Spleen (tissue), 11 donors: ENCODE results near the gene IL6R. TPM values are rescaled to one million over a fixed set of nuclear protein-coding genes. Genes with fewer than 3 reads are reported as not detected.
A peak's percentile ranks its signal among the peaks of the same experiment; 100 is the strongest.

Source experiments
- DNase-seq: peaks from one replicate; pipeline ENCODE4 v3.0.0-alpha.2; 2020
- H3K27ac ChIP-seq, 8 donors: fragments of 200-600 bp; sonication (generic) in 7 of 8; 1 replicate in 4 of 8; 2 replicates in 4 of 8; pipeline versions ENCODE4 v1.5.0 to v1.8.0; 2016 to 2021; ENCODE audit warnings: inconsistent platforms in 4 of 8, mild to moderate bottlenecking in 4 of 8, moderate library complexity in 1 of 8
- H3K27me3 ChIP-seq, 7 donors: fragments of 200-600 bp; sonication (generic) in 6 of 7; replicated peaks in 1 of 7; 1 replicate in 4 of 7; 2 replicates in 3 of 7; pipeline versions ENCODE4 v1.5.0 to v1.8.0; 2016 to 2021; ENCODE audit warnings: inconsistent platforms in 3 of 7, mild to moderate bottlenecking in 1 of 7
- H3K36me3 ChIP-seq, 6 donors: fragments of 200-600 bp; sonication (generic) in 5 of 6; 1 replicate in 4 of 6; 2 replicates in 2 of 6; pipeline versions ENCODE4 v1.5.0 to v1.8.0; 2016 to 2021; ENCODE audit warnings: inconsistent platforms in 2 of 6
- H3K4me1 ChIP-seq, 6 donors: fragments of 200-600 bp; sonication (generic) in 5 of 6; 1 replicate in 3 of 6; 2 replicates in 3 of 6; pipeline versions ENCODE4 v1.5.0 to v1.8.0; 2016 to 2021; ENCODE audit warnings: inconsistent platforms in 3 of 6
- H3K4me3 ChIP-seq, 8 donors: fragments of 200-600 bp; sonication (generic) in 7 of 8; 1 replicate in 4 of 8; 2 replicates in 4 of 8; pipeline versions ENCODE4 v1.5.0 to v1.8.0; 2016 to 2021; ENCODE audit warnings: inconsistent platforms in 4 of 8, mild to moderate bottlenecking in 4 of 8, moderate library complexity in 2 of 8
- H3K9me3 ChIP-seq, 8 donors: fragments of 200-600 bp; sonication (generic) in 7 of 8; 1 replicate in 4 of 8; 2 replicates in 4 of 8; pipeline versions ENCODE4 v1.5.0 to v1.8.0; 2016 to 2021; ENCODE audit warnings: inconsistent platforms in 4 of 8
- CTCF ChIP-seq, 11 experiments: fragments of 200-600 bp in 7 of 11; fragments of 450-650 bp in 4 of 11; sonication (generic) in 4 of 11; IDR thresholded peaks in 8 of 11; conservative IDR thresholded peaks in 3 of 11; 1 replicate in 7 of 11; 2 replicates in 4 of 11; pipeline versions ENCODE4 v1.4.0 to v1.8.0; 2016 to 2021; ENCODE audit warnings: antibody characterized with exemption in 11 of 11, inconsistent platforms in 4 of 11, mild to moderate bottlenecking in 1 of 11
- POLR2A ChIP-seq, 3 donors: fragments of 450-650 bp; IDR thresholded peaks; one replicate each; pipeline ENCODE4 v1.5.1; 2017; ENCODE audit warnings: antibody characterized with exemption in 3 of 3, mild to moderate bottlenecking in 1 of 3
- POLR2AphosphoS5 ChIP-seq, 3 donors: sonication (generic); formaldehyde crosslinking; IDR thresholded peaks; one replicate each; pipeline ENCODE4 v1.5.1; 2017; ENCODE audit warnings: antibody characterized with exemption in 3 of 3
- WGBS, 5 donors: extraction: QIAGEN DNeasy Blood & Tissue Kit in 3 of 5; methylation state at CpG; one replicate each; pipeline versions ENCODE4 v1.1.5 to v1.1.7; 2013 to 2018; 5-methylcytosine and 5-hydroxymethylcytosine counted together
- intact Hi-C: fragments of 100-400 bp; cut with DNase I; formaldehyde crosslinking; loops from one replicate; pipeline ENCODE4 v1.15.0; 2023; ENCODE audit warnings: low total_unique reads
- polyA plus RNA-seq, 3 donors: library from polyadenylated mRNA; stranded (reverse); fragments of 200-250 nt; gene quantifications; one replicate each; pipeline ENCODE4 v1.2.1, GENCODE V29; 2013
- total RNA-seq, 7 donors: library from RNA; depleted of rRNA in 3 of 7; stranded (reverse); fragments of >200 nt in 3 of 7; fragmentation: NEBNext Ultra II Directional in 4 of 7; extraction: Animal tissue kit (Norgen Biotek cat#: 25700) in 4 of 7; gene quantifications; one replicate each; pipeline versions ENCODE4 v1.1.0 to v1.2.1, GENCODE V29; 2016 to 2021
- donor health status: healthy with polysubstance abuse.
- donor health status: DM: no; HTN: no; CAD: no; lungs with moderate emphysema.
- donor health status: DM: no; HTN: no; CAD: no.
- donor health status: Bipolar disorder and iron deficiency.
- donor health status: healthy.
- donor health status: DM: no; HTN: no; CAD: no.
- donor health status: DM: yes; HTN: yes; CAD: no.

The IL6R gene
- total and polyA plus RNA-seq, 10 donors: 2.8 to 74.5 (median 47.8) TPM

DNA sequence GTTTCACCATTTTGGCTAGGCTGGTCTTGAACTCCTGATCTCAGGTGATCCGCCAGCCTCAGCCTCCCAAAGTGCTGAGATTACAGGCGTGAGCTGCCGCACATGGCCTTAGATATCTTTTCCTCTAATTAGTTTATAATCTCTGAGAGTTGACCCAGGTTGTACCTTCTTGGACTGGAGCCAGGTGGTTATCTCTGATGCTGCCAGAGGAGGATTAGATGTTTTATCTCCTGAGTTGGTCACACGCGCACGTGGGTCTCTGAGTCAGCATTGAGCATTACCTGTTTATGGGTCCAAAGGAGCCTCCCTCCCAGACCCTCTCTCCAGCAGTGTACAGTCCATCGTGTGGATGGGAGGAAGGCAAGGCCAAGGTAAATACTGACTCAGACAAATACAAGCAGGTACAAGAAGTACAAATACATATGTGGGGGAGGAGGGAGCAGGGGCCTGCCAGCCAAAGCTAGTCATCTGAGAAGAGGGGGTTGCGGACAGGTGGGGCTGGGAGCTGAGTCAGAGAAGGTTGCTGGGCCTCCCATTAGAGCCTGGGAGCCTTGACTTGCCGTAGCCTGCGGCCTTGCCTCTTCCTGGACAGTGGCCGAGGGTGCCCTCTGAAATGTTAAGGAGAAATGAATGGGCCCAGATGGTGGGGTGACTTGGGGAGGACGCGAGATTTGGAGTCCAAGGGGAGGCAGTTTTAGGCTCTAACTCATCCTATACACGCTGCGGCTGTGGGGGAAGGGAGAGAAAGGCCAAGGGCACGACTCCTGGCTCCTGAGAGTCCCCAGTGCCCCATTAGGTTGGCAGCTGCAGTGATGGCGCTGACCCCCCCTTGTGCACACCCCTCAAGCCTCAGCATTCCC is 13.1 kb downstream of the IL6R start:
- TF ChIP-seq CTCF (IDR thresholded peaks at IDR 0.05 in 8 of 11, conservative IDR thresholded peaks at IDR 0.05 in 3 of 11) (no peak), POLR2AphosphoS5 (IDR thresholded peaks at IDR 0.05) (peak in 1 of 3 donors; percentile 15), POLR2A (IDR thresholded peaks at IDR 0.05) (no peak)
- Histone ChIP-seq H3K9me3 (no peaks in the 10 kb centered on the region), H3K4me1 (peaks cover 27 to 99% (median 63%) of the 10 kb centered on the region in 6 donors), H3K36me3 (peaks cover 0 to 9% (median 0%) of the 10 kb centered on the region in 6 donors), H3K27ac (peak overlapping the region in 7 of 8 donors; percentile 72 to 92 (median 88)), H3K27me3 (no peaks in the 10 kb centered on the region), H3K4me3 (peak overlapping the region in 1 of 8 donors; percentile 48)
- intact Hi-C loops: no loop called here
- no peak for DNase-seq
- 72 to 81% (median 74%) methylated on average over 17 of the region's 17 CpGs for whole genome bisulfite sequencing, 5 donors

DNA sequence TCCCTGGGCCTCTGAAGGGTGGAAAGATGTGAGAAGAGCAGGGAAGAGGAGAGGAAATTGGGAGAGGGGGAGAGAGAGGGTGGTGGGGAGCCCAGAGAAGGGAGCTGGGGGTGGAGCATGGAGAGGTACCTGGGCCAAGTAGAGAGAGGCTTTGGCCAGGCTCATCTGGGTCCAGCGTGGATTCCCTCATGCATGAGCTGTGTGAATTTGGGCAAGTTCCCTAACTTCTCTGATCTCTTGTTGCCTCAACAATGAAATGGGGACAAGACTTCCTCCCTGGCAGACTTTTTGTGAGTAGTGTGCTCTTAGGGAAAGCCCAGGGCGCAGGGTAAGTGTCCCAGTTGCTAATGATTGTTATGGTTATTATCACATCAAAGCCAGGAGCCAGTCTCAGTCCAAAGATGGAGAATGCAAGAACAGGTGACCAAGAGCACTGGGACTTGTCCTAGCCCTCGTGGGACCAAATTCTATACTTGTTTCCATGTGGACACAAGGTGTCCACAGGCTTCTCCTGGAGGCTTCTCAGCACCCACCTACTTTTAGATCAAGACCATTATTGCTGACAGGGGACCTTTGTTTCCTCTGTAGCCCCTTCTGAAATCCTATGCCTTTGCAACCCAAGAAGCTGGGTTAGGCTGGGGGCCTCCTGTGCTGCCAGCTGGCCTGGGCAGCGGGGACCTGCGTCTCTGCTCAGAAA is 13.9 kb downstream of the IL6R start:
- DNase-seq: peak; percentile 39
- 40 to 63% (median 42%) methylated on average over 4 to 5 of the region's 5 CpGs for WGBS, 5 donors
- peak overlapping the region in 2 of 8 donors; percentile 7 to 48 for H3K4me3 ChIP-seq
- H3K4me1 ChIP-seq: peaks cover 27 to 99% (median 67%) of the 10 kb centered on the region in 6 donors
- H3K36me3 ChIP-seq: peaks cover 0 to 9% (median 0%) of the 10 kb centered on the region in 6 donors
- H3K27ac ChIP-seq: peak overlapping the region; percentile 72 to 92 (median 87)
- no peaks in the 10 kb centered on the region for H3K27me3 ChIP-seq
- TF ChIP-seq POLR2A (IDR thresholded peaks at IDR 0.05) (no peak), POLR2AphosphoS5 (IDR thresholded peaks at IDR 0.05) (no peak), CTCF (IDR thresholded peaks at IDR 0.05 in 8 of 11, conservative IDR thresholded peaks at IDR 0.05 in 3 of 11) (no peak)
- no peaks in the 10 kb centered on the region for H3K9me3 ChIP-seq
- intact Hi-C loops: no loop called here

DNA sequence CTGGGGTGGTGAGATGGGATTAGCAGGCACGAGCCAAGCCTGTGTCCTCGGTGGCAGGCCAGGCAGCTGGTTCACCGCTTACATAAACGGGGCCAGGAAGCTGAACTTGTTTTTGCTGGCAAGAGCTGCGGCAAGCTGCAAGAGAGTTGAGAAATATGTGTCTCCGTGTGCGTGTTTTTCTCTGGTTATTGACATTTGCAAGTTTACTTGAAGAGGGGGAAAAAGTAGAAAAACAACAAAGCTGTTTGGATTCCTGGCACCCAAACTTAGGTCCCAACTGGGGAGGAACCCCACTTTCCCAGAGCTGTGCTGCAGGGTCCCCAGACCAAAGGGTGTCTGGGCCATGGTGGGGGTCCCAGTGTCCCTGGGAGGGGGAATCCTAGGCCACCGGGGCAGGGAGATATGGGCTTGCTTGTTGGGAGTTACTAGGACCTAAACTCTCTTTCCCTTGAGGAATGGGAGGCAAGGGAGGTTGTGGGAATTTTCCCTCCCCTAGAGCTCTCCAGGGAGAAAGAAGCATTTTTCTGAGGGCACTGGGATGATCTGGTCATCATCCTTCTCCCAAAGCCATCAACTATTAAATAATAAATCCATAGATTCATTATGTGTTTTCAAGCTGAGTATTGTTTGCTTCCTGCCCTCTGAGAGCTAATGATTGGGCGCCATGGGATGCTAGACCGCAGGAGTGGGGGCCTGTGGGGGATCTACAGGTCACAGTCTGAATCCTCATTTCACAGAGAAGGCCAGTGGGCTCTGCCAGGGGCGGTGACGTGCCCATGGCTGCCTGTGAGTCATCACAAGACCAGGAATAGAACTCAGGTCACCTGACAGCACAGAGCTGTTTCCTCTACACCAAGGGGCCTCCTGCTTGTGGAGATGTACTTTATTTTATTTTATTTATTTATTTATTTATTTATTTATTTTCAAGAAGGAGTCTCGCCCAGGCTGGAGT is 14.8 kb downstream of the IL6R start:
- 17 to 25% (median 24%) methylated on average over 13 of the region's 13 CpGs for WGBS, 5 donors
- intact Hi-C loops: no loop called here

More for the DNA sequence above, 14.8 kb downstream of the IL6R start:
- Histone ChIP-seq H3K27me3 (no peaks in the 10 kb centered on the region), H3K4me1 (peaks cover 27 to 99% (median 70%) of the 10 kb centered on the region in 6 donors), H3K4me3 (peak overlapping the region in 2 of 8 donors; percentile 7 to 48), H3K36me3 (peaks cover 0 to 11% (median 0%) of the 10 kb centered on the region in 6 donors), H3K27ac (peak overlapping the region; percentile 72 to 92 (median 87)), H3K9me3 (no peaks in the 10 kb centered on the region)
- peak; percentile 89 for DNase-seq
- TF ChIP-seq POLR2AphosphoS5 (IDR thresholded peaks at IDR 0.05) (peak; percentile 67 to 82 (median 78)), POLR2A (IDR thresholded peaks at IDR 0.05) (no peak)
